Pulmonary artery endothelial cell (primary cell): Measurements from ENCODE around the gene MAP2K5. TPM values are rescaled to one million over a fixed set of nuclear protein-coding genes. Genes with fewer than 3 reads are reported as not detected.

Experiments used
- DNase-seq: peaks from one replicate; pipeline ENCODE4 v3.0.0-alpha.2; 2011; ENCODE audit warnings: low read depth, low spot score
- total RNA-seq: library from RNA; depleted of rRNA; stranded (reverse); fragments of >200 nt; gene quantifications from 2 replicates; pipeline ENCODE4 v1.2.3, GENCODE V29; 2014

Gene MAP2K5
- total RNA-seq, 1 donor from 2014 or later, result 4.1 TPM

DNA sequence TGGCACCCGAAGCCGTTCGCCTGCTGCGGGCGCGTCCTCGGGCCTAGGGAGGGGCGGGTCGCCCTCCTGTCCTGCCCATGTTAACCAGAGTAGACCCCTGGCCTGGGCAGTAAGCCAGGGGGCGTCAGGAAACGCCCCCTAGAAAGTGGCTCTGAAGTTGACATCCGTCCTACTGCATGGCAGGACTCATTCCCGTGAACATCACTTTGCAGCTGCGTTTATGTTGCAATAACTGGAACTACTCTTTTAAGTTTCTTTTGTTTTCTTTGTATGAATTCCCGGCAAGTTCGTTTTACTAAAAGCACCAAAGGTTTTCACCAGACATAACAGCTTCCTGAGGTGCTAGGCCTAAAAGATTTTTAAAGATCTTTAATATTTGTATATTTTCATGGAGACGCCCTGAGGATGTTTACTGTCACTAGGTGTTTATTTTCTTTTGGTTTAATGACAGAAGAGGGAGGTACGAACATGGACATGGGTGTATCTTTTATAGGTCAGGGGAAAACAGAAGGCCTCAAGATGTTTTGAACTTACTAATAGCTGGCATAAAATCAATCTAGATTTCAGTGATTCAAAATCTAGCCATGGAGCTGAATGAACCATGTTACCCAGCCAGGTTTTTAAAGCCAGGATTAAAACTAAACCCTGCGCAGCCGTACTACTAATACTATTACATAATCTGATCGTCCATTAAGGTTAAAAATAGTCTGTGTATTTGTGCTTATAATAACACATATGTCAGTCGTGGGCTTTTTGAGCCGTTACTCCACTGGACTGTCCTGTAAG, 20.5 kb upstream of the MAP2K5 start:
- no peak for DNase-seq

DNA sequence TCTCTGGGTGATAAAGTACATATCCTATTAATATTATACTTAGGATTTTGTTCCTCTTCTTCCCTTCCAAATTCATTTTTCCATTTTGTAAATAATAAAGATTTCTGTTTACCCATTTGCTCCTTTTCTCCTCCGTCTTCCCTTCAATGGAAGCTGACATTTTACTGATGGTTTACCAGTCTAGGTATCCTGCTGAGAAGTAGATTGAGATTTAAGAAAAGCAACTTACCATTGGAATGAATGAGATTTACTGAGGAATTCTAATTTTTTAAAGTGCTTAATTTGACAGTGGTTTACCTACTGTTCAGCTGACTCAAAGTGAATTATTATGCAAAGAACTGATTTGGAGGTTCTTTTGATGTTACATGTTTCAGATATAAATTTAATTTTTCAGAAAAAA, 19.2 kb upstream of the MAP2K5 start:
- no peak for DNase-seq

DNA sequence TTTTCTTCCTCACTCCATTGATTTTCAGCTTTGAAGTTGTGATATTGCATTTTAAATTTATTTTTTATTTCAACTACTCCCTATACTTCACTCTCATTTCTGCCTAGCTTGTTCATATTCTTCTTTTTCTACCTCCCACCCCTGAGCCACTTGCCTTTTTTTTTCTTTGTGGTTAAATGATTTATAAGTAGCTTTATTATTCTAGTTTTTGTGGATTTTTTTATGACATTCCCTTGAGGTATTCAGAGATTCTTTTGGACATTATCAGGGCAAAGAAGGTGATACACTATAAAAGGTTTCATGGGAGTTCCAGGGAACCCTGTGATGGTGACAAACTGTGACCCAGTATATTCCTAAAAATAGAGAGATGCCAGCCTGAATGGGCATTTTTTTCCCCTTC, 18.3 kb upstream of the MAP2K5 start:
- DNase-seq, result no peak

DNA sequence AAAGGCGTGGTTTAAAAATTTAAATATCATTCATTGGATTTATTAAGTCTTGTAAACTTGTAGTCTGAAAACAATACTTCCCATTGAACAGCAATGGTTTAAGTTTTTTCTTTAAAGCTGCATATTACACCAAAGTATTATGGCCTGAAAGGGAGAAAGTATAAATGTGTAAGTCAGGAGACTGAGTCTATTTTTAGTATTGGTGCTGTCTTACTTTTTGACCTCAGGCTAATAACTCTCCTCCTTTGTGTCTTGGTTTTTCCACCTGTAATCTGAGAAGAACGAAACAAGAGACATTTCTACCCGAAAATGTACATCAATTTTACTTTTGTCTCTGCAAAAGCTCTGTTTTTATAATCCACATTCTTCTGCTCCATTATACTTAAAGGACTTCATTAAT, 14.0 kb upstream of the MAP2K5 start:
- DNase-seq, result no peak

DNA sequence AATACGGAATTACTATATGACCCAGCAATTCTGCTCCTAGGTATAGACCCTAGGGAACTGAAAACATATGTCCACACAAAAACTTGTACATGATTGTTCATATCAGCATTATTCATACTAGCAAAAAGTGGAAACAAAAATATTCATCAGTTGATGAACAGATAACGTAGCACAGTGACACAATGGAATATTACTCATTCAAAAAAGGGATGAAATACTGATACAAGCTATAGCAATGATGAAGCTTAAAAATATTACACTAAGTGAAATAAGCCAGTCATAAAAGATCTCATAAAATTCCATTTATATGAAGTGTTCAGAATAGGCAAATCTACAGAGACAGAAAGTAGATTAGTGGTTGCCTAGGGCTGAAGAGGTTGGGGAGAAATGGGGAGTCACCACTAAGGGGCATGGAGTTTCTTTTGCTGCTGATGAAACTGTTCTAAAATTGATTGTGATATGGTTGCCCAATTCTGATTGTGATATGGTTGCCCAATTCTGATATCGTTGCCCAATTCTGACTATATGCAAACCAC, 11.1 kb upstream of the MAP2K5 start:
- DNase-seq, result no peak

DNA sequence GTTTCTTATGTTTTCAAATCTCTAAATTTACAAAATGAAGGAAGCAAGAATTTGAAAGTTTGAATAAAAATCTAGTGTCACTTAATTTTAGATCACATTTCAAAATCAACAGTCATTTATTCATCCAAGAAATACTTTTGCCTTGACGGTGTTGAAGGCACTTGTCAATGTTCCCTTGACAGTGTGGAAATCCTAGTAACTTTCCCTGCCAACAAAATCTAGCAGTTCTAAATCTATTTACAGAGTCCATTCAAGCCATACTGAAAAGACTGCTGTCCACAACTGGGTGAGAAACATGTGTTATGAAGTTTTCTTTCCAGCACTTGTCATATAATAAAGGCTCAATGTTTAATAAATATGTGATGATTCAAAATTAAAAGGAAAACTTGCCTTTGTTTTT, 8.6 kb upstream of the MAP2K5 start:
- no peak for DNase-seq

DNA sequence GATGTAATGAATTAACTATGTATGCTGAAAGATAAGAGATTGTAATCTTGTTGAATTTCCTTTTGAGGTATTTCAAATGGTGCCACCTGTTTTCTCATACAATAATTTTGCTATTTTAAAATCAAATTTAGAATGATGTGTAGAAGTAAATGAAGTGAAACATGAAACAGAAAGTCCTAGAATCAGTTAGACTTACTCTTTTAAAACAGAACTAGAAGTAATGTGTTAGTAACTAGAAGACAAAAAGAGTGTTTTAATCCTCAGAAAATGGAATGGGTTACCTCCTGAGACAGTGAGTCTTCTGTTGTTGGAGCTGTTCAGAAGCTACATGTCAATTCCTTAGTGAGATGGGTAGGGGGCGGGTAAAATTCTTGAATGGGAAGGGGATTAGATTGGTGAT, 8.1 kb upstream of the MAP2K5 start:
- DNase-seq, result no peak

DNA sequence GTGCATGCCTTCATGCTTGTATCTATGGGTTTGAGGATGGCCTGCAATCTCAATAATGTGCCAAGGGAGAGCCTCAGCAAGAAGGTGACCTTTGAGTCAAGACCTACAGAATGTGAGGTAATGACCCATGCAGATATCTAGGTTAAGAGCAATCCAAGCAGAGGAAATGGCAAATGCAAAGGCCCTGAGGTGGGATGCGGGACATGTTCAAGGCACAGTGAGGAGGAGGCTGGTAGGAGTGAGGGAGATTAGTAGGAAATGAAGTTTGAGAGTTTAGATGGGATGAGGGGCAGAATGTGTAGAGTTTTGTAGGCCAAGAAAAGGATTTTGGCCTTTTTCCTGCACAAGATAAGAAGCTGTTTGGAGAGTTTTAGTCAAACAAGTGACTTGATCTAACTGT, 4.7 kb upstream of the MAP2K5 start:
- DNase-seq, result no peak

DNA sequence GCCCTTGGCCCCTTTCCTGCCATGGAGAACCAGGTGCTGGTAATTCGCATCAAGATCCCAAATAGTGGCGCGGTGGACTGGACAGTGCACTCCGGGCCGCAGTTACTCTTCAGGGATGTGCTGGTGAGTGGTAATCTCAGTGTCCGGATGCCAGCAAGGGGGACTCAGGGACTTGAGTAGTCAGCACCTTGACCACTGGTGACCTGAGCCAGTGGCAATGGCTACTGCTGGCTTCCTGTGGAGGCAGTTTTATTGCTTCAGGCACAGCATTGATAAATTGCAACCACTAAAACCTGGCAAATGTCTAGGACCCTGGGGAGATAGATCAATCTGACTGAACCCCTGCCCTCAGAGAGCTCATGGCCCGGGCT, 830 bp downstream of the MAP2K5 start:
- DNase-seq, result no peak

DNA sequence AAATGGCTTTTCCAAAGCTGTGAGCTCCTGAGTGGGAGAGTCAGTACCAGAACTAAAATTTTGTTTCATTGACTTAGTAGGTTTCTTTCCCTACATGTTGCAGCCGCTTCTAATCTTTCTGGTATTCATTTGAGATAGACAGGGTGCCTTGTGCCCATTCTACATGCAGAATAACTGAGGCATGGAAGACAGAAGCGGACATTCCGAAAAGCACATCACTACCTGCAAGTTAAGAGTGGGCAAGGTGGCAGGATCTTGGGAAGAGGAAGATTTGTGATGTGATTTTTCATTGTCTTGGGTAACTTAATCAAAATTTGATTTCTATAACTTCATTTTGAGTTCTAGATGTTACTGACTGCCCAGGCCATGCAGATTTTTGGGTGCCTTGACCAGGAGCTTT, 2.0 kb downstream of the MAP2K5 start:
- no peak for DNase-seq

DNA sequence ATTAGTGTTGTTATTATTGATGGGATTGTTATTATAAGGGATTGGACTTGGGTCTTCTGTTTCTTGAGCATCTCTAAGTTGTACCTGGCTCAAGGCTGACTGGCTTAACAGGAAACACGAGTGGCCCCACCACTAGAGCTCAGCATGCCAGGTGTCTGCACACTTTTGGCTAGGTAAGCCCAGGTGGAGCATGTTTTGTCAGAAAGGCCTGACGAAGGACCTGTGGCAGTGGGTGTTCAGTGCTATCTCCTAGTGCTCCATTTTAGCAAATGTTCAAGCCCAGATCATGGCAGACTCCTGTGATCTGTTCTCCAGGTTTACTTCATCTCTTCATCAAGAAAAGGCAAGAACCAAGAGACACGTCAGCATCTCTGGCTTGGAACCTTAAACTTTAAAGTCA, 3.4 kb downstream of the MAP2K5 start:
- no peak for DNase-seq

DNA sequence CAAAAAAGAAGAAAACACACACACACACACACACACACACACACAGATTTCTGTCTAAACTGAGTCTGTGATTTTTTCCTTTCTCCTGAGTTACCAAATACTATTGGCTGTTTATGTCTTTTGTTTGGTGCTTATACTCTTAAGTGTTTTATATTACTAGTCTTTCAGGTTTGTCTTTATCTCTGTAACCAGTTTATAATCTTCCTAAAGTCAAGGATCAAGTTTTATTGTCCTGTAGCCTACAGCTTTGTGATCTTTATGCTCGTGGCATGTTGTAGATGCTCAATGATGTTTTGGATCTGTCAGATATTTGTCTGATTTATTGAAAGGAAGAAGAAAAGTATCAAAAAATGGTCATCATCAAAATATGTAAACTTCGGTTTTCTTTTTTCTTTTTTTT, 4.6 kb downstream of the MAP2K5 start:
- DNase-seq, result no peak

DNA sequence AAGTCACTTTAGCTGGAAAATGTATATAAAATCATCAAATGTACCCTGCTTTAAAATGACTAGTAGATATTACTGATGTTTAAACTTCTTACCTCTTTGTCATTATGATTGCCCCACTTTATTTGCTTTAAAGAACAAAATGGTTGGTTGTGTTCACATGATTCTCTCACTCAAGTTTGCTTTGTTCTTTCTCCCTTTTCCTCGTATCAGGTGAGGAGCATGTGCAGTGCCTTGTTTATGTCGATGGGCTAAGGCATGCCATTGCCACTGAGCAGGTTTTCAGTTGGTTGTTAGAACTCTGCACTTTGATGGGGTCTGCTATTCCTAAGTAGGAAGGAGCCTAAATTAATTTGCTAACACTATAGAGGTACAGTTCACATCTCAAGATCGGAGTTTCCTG, 5.3 kb downstream of the MAP2K5 start:
- no peak for DNase-seq

DNA sequence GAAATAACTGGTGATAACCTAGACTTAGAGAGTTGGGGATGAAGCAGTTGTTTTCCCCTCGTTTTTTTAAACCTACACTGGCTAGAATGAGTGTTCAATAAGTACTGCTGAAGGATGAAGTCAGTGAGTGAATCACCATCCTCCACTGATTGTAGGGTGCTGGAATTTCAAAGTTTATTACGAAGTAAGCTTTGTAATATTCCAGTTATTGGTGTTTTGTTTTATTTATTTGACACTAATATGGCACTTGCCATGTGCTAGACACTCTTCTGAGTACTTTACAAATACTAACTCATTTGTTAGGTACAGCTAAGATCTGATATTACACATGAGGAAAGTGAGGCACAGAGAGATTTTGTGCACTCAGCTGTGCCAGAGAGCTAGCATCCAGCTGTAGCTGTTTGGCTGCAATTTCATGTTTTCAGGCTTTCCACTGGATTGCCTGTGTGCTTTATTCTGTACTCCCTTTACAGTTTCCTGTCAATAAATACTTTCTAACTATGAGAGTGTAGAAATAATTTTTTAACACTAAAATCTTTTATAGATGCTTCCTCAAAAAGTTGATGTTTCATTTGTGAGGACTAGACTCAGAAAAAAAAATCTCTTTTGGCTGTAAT, 5.8 kb downstream of the MAP2K5 start:
- no peak for DNase-seq

DNA sequence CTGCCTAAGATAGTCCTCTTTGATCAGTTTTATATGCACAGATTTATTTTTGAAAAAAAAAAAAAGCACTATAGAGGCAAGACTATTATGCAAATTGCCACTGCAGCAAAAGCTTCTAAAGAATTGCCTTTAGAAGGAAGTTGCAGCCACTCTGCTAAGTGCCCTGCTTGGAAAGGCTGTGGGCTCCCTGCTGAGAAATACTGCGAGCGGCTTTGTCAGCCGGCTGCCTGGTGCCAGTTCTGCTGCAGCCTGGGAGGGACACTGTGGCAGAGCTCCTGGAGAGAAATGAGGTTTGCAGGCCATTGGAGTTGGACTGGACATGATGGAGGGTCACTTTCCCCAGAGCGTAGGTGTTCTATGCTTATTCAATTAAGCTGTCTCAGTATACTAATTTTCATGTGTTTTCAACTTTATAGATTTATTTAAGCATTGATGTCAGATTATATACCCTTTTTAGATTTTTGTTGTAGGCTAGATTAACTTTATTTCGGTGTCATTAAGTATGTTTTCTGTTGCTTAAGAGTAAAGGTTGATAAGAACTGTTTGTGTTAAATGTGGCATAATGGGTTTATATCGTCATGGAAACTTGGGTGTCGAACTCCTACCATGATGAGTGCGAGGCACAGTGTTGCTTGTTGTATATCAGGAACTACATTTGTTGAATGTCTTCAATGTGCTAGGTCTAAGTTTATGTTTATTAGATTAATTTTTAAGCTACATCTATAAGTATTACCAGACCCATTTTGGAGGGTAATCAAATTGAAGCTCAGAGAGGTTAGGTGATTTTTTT, 6.6 kb downstream of the MAP2K5 start:
- no peak for DNase-seq

DNA sequence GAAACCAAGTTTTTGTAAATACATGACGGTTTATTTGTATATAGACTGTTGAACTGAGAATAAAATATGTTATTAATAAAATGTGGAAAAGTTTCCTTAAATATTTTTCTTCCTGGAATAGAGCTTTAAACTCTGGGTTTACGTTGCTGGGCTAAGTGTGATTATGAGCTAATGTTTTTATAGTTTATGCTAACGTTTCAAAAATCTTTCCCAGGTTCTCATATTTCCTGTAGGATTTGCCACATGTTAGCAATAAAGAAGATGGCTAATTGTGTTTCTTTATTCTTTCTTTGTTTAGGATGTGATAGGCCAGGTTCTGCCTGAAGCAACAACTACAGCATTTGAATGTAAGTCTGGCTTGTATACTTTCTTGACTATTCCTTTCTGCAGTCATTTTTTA, 7.2 kb downstream of the MAP2K5 start:
- no peak for DNase-seq

DNA sequence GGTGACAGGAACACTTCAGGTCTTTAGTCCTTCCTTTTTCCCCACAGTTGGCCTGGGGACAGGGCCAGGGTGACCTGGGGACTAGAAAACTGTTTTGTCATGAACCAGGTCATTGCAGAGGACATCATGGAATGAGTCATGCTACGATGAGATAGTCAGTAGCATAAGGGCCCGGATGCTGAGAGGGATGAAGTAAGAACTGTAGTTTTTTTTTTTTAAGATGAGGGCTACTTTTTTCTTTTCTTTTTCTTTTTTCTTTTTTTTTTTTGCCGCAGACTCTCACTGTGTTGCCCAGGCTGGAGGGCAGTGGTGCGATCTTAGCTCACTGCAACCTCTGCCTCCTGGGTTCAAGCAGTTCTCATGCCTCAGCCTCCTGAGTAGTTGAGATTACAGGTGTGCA, 8.0 kb downstream of the MAP2K5 start:
- DNase-seq, result no peak

DNA sequence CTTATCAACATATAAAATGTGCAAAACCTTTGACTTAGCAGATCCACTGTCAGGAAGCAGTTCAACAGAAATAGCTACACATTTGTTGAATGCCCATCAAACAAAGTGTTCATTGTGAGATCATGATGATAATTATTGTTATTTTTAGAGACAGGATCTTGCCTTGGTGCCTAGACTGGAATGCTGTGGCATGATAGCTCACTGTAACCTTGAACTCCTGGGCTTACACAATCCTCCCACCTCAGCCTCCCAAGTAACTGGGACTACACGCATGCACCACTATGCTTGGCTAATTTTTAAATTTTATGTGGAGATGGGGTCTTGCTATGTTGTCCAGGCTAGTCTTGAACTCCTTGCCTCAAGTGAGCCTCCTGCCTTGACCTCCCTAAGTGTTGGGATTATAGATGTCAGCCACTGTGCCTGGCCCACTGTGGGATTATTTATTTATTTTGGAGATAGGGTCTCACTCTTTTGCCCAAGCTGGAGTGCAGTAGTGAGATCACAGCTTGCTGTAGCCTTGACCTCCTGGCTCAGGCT, 8.8 kb downstream of the MAP2K5 start:
- DNase-seq, result no peak

DNA sequence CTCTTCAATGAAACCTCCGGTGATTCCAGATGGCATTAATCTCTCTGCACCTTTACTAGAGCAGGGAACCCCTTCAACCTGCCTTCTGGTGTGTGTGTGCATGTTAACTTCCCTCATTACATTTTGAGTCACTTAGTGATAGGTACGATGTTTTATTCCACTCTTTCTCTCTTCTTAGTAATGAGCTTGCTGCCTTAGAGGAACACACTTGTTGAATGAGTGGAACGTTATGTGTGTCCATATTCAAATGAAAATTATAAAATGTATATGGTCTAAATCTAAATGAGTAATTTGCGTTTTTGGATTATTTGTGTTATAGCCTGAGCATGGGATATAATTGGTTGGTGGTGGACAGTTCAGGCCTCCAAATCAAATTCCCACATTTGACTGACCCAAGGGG, 12.1 kb downstream of the MAP2K5 start:
- DNase-seq, result no peak

DNA sequence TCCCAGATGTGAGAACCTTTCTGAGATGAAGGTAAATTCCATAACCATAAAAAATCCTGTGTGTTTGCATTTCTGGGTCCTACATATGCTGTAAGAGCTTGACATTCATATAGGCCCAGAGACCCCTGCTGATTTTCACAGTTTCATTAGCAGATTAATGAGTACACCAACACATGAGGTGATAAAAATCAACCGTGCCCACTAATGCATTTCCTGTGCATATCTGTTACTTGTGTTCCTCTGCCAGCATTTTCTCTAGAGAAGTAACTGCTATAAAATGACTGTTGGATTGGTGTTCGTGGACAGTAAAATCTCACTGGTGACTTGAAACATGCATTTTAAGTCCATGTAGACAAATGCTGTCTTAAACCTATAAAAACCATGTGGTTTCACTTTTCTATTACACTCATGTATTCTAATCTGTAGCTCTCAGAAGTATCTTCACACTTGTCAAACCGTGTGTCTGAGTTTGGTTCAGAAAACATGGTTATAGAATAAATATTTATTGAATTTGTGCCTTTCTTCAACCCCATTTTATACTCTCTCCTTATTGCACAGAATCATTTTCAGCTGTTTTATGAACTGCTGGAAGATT, 14.6 kb downstream of the MAP2K5 start:
- no peak for DNase-seq

DNA sequence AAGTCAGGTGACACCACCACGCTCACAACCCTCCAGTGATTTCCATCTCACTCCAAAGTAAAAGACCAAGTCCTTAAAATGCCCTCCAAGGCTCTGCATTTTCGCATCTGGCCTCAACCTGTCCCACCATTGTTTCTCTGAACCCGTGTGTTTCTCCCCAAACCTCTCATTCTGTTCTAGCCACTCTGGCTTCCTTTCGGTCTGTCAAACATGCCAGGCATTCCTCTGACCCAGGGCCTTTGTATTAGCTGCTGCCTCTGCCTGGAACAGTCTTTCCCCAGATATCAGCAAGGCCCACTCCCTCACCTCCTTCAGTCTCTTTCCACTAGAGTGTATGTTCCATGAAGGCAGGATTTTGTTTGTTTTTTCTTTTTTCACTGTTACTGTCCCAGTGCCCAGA, 16.0 kb downstream of the MAP2K5 start:
- no peak for DNase-seq

DNA sequence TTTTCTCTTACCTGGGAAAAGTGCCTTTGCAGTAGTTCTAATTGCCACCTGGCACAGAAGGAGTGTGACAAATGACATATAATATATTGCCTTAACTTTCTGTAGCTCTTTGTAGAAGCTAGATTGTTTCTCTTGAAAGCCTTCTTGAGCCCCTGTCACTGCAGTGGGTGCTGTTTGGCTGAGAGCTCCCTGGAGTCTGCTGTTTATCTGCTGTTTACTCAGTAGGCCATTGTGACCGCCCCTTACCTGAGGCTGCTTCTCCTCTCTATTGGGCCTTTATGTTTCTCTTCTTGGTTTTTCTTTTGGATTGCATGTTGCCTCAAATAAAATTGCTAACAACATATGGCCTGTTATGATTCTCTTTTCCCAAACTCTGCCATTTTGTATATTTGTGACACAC, 16.7 kb downstream of the MAP2K5 start:
- DNase-seq, result no peak
